ENCODE measurements around the gene KICS2. TPM values are rescaled to one million over a fixed set of nuclear protein-coding genes. Genes with fewer than 3 reads are reported as not detected.

Gene KICS2
- total RNA-seq, 1 donor from 2014 or later = 3.8 TPM

- Histone ChIP-seq H3K9ac (ENCODE audit: low read length) (no peak overlapping the region), H4K20me1 (ENCODE audit: insufficient read depth, low read length) (no peaks in the 10 kb centered on the region), H3K9me3 (ENCODE audit: insufficient read depth, low read depth, low read length) (no peaks in the 10 kb centered on the region), H3K27me3 (ENCODE audit: insufficient read depth, low read length) (no peaks in the 10 kb centered on the region), H3K4me2 (ENCODE audit: low read length) (no peak overlapping the region), H2AFZ (ENCODE audit: low read depth, low read length) (no peak overlapping the region), H3K36me3 (ENCODE audit: insufficient read depth, low read length) (no peaks in the 10 kb centered on the region), H3K4me3 (ENCODE audit: insufficient read depth, low read depth, low read length) (no peak overlapping the region), H3K79me2 (ENCODE audit: insufficient read depth, low read length) (no peaks in the 10 kb centered on the region), H3K27ac (ENCODE audit: low read depth, low read length) (no peak overlapping the region), H3K4me1 (ENCODE audit: insufficient read depth, low read length) (no peaks in the 10 kb centered on the region)
- Mint-ChIP-seq H3K9me3 (ENCODE audit: unreplicated experiment) (no peaks in the 10 kb centered on the region), H3K4me1 (ENCODE audit: low read depth, unreplicated experiment) (no peaks in the 10 kb centered on the region), H3K4me3 (ENCODE audit: unreplicated experiment) (no peak overlapping the region), H3K27me3 (ENCODE audit: low read depth, unreplicated experiment) (peaks cover 3% of the 10 kb centered on the region), H3K36me3 (ENCODE audit: low read depth, unreplicated experiment) (no peaks in the 10 kb centered on the region), H3K27ac (ENCODE audit: unreplicated experiment) (no peak overlapping the region)
- TF ChIP-seq EZH2 (IDR thresholded peaks at IDR 0.05; ENCODE audit: insufficient read depth, low read length) = no peak
- no peak for TF ChIP-seq CTCF (IDR thresholded peaks at IDR 0.05; ENCODE audit: insufficient read depth, low read depth, low read length)
- no peak for FAIRE-seq
- no peak for DNase-seq (ENCODE audit: low read depth)
Observed at GRCh38 chr12:64261813-64262212, 39.7 kb upstream of the KICS2 start.

GRCh38 chr12:64258576-64258975, 36.5 kb upstream of the KICS2 start:
- H3K36me3 ChIP-seq (ENCODE audit: insufficient read depth, low read length) = no peaks in the 10 kb centered on the region
- DNase-seq (ENCODE audit: low read depth) (peak; percentile 3), FAIRE-seq (no peak)
- H3K9ac ChIP-seq (ENCODE audit: low read length) = no peak overlapping the region
- no peaks in the 10 kb centered on the region for H3K4me1 Mint-ChIP-seq (ENCODE audit: low read depth, unreplicated experiment)
- no peaks in the 10 kb centered on the region for H3K79me2 ChIP-seq (ENCODE audit: insufficient read depth, low read length)
- no peaks in the 10 kb centered on the region for H4K20me1 ChIP-seq (ENCODE audit: insufficient read depth, low read length)
- no peak overlapping the region for H3K27ac ChIP-seq (ENCODE audit: low read depth, low read length)
- TF ChIP-seq CTCF (IDR thresholded peaks at IDR 0.05; ENCODE audit: insufficient read depth, low read depth, low read length) = no peak
- TF ChIP-seq EZH2 (IDR thresholded peaks at IDR 0.05; ENCODE audit: insufficient read depth, low read length) = no peak
- H3K27me3 Mint-ChIP-seq (ENCODE audit: low read depth, unreplicated experiment) = no peaks in the 10 kb centered on the region
- no peak overlapping the region for H3K4me3 ChIP-seq (ENCODE audit: insufficient read depth, low read depth, low read length)
- H3K9me3 ChIP-seq (ENCODE audit: insufficient read depth, low read depth, low read length) = no peaks in the 10 kb centered on the region
- no peaks in the 10 kb centered on the region for H3K9me3 Mint-ChIP-seq (ENCODE audit: unreplicated experiment)
- H3K4me3 Mint-ChIP-seq (ENCODE audit: unreplicated experiment) = no peak overlapping the region
- H3K4me1 ChIP-seq (ENCODE audit: insufficient read depth, low read length) = no peaks in the 10 kb centered on the region
- no peak overlapping the region for H2AFZ ChIP-seq (ENCODE audit: low read depth, low read length)
- H3K27me3 ChIP-seq (ENCODE audit: insufficient read depth, low read length) = no peaks in the 10 kb centered on the region
- no peaks in the 10 kb centered on the region for H3K36me3 Mint-ChIP-seq (ENCODE audit: low read depth, unreplicated experiment)
- H3K4me2 ChIP-seq (ENCODE audit: low read length) = no peak overlapping the region
- H3K27ac Mint-ChIP-seq (ENCODE audit: unreplicated experiment) = no peak overlapping the region

GRCh38 chr12:64256166-64256800, 34.2 kb upstream of the KICS2 start:
- DNase-seq (ENCODE audit: low read depth) (peak; percentile 36), FAIRE-seq (no peak)
- H3K4me3 Mint-ChIP-seq (ENCODE audit: unreplicated experiment) = no peak overlapping the region
- no peaks in the 10 kb centered on the region for H3K9me3 Mint-ChIP-seq (ENCODE audit: unreplicated experiment)
- Histone ChIP-seq H3K27ac (ENCODE audit: low read depth, low read length) (no peak overlapping the region), H3K4me2 (ENCODE audit: low read length) (no peak overlapping the region), H3K9ac (ENCODE audit: low read length) (no peak overlapping the region), H3K79me2 (ENCODE audit: insufficient read depth, low read length) (no peaks in the 10 kb centered on the region), H3K27me3 (ENCODE audit: insufficient read depth, low read length) (no peaks in the 10 kb centered on the region), H3K36me3 (ENCODE audit: insufficient read depth, low read length) (no peaks in the 10 kb centered on the region), H3K9me3 (ENCODE audit: insufficient read depth, low read depth, low read length) (no peaks in the 10 kb centered on the region), H4K20me1 (ENCODE audit: insufficient read depth, low read length) (no peaks in the 10 kb centered on the region), H2AFZ (ENCODE audit: low read depth, low read length) (no peak overlapping the region), H3K4me1 (ENCODE audit: insufficient read depth, low read length) (no peaks in the 10 kb centered on the region), H3K4me3 (ENCODE audit: insufficient read depth, low read depth, low read length) (no peak overlapping the region)
- no peak overlapping the region for H3K27ac Mint-ChIP-seq (ENCODE audit: unreplicated experiment)
- TF ChIP-seq CTCF (IDR thresholded peaks at IDR 0.05; ENCODE audit: insufficient read depth, low read depth, low read length) = peak; percentile 61
- TF ChIP-seq EZH2 (IDR thresholded peaks at IDR 0.05; ENCODE audit: insufficient read depth, low read length) = no peak
- no peaks in the 10 kb centered on the region for H3K27me3 Mint-ChIP-seq (ENCODE audit: low read depth, unreplicated experiment)
- H3K36me3 Mint-ChIP-seq (ENCODE audit: low read depth, unreplicated experiment) = no peaks in the 10 kb centered on the region
- H3K4me1 Mint-ChIP-seq (ENCODE audit: low read depth, unreplicated experiment) = no peaks in the 10 kb centered on the region

Data from astrocyte (in vitro differentiated cells and primary cell).